Muscle layer of colon (tissue), 2 donors: ENCODE results near the gene SMC6.

Experiments used
- H3K27ac ChIP-seq: one replicate; pipeline ENCODE4 v1.7.0; 2013; ENCODE audit warnings: low read depth, mild to moderate bottlenecking, low read length, moderate library complexity
- H3K27me3 ChIP-seq, 2 donors: one replicate each; pipeline ENCODE4 v1.7.0; 2013; ENCODE audit warnings: low read length in 2 of 2, mild to moderate bottlenecking in 2 of 2; ENCODE audit not compliant: insufficient read depth in 2 of 2, control insufficient read depth in 1 of 2
- H3K36me3 ChIP-seq: one replicate; pipeline ENCODE4 v1.7.0; 2013; ENCODE audit warnings: mild to moderate bottlenecking, low read length; ENCODE audit not compliant: insufficient read depth
- H3K4me1 ChIP-seq: one replicate; pipeline ENCODE4 v1.7.0; 2013; ENCODE audit warnings: mild to moderate bottlenecking, low read length; ENCODE audit not compliant: insufficient read depth
- H3K4me3 ChIP-seq, 2 donors: one replicate each; pipeline ENCODE4 v1.7.0; 2013; ENCODE audit warnings: low read length in 2 of 2, low read depth in 1 of 2, mild to moderate bottlenecking in 1 of 2, moderate library complexity in 1 of 2
- H3K9ac ChIP-seq: one replicate; pipeline ENCODE4 v1.7.0; 2013; ENCODE audit warnings: low read length
- H3K9me3 ChIP-seq: one replicate; pipeline ENCODE4 v1.7.0; 2013; ENCODE audit warnings: mild to moderate bottlenecking, low read length
- donor health status: abdominal sarcoma.
- donor health status: Adenocarcinoma of cecum.

SMC6 gene

DNA sequence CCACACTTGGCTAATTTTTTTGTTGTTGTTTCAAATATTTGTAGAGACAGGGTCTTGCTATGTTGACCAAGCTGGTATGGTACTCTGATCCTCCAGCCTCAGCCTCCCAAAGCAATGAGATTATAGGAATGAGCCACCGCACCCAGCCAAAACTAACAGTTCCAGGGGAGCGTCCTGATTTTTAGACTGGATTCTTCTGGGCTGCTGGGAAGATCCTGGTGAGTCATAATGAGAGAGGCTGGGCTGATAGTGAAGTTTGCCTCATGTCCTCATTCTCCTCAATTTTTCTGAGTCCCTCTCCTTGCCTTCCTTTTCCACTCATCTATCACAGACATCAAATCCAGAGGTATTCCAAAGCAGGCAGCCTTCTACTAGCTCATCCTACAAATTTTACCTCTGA, 131.8 kb downstream of the SMC6 start:
- H3K27me3 ChIP-seq = no peaks in the 10 kb centered on the region
- H3K4me3 ChIP-seq = no peak overlapping the region
- no peaks in the 10 kb centered on the region for H3K4me1 ChIP-seq
- no peak overlapping the region for H3K27ac ChIP-seq
- no peak overlapping the region for H3K9ac ChIP-seq
- H3K9me3 ChIP-seq = no peaks in the 10 kb centered on the region
- no peaks in the 10 kb centered on the region for H3K36me3 ChIP-seq

DNA sequence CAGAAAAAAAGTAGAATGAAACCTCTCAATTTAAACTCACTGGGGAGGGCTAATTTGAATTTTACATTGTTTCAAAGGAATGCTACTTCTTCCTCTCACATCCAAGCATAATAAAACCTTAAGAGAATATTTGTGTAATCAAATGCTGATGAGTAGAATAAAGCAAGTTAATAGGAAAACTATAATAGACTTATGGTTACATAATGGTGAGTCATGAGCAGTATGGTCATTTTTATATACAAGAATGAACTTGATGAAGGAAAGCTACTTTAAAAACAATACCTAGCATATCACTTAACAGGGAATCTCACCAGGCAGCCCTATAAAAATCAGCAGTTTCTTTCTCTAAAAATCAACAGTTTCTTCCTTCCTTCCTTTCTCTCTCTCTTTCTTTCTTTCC, 132.8 kb downstream of the SMC6 start:
- H3K27ac ChIP-seq = no peak overlapping the region
- no peak overlapping the region for H3K4me3 ChIP-seq
- H3K9ac ChIP-seq = no peak overlapping the region
- no peaks in the 10 kb centered on the region for H3K9me3 ChIP-seq
- no peaks in the 10 kb centered on the region for H3K36me3 ChIP-seq
- H3K4me1 ChIP-seq = no peaks in the 10 kb centered on the region
- H3K27me3 ChIP-seq = no peaks in the 10 kb centered on the region

DNA sequence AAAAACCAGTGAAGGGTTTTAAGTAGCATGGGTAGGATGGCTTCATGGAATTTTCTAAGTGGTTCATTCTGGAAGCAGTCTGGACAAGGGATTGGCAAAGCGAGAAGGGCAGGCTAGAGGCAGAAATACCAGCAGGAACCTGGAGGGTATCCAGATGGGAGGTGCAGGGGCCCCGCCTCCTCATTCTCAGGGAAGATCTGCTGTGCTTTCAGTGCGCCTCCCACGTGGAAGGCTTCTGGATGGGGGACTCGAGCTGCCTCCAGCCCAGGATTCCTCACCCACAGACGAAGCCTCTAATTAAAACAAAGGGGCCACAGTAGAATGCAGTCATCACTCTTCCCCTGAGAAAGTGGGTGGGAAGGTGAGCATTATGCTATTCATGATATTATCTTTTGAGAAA, 133.3 kb downstream of the SMC6 start:
- H3K9ac ChIP-seq = no peak overlapping the region
- H3K27ac ChIP-seq = no peak overlapping the region
- H3K36me3 ChIP-seq = no peaks in the 10 kb centered on the region
- H3K4me3 ChIP-seq = no peak overlapping the region
- H3K9me3 ChIP-seq = no peaks in the 10 kb centered on the region
- no peaks in the 10 kb centered on the region for H3K4me1 ChIP-seq
- no peaks in the 10 kb centered on the region for H3K27me3 ChIP-seq

DNA sequence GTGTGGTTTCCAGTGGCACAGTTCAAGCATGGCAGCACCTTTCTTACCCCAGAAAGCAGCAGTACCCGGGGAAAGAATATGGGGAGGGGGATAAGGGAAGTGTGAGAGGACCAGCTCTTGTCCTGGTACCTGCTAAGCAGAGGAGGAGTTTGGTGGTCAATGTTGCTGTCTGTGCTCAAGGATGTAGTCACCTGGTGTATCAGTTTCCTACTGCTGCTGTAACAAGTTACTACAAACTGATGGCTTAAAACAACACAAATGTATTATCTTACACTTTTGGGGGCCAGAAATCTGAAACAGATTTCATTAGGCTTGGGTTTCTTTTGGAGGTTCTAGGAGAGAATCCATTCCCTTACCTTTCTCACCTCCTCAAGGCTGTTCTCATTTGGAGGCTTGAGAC, 135.7 kb downstream of the SMC6 start:
- no peaks in the 10 kb centered on the region for H3K27me3 ChIP-seq

DNA sequence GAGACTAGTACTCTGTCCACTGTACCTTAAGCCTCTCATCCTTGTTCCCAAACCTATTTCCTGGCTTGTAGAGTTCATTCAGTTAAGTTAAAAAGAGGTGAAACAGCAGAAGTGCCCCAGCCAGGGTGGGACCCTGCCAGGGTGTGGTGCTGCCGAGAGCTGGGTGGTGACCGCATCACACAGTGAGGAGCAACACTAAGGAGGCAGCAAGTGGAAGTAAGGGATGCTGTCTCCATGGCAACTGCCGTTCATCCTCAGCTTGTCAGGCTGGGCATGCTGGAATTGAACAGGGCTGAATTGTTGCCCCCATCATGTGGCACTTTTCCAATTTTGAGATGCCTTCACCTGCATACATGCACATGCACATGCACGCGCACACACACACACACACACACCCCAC, 136.1 kb downstream of the SMC6 start:
- H3K36me3 ChIP-seq = no peaks in the 10 kb centered on the region
- no peak overlapping the region for H3K9ac ChIP-seq

More for the DNA sequence above, 135.7 kb downstream of the SMC6 start:
- Histone ChIP-seq H3K27ac (no peak overlapping the region), H3K4me3 (no peak overlapping the region), H3K36me3 (no peaks in the 10 kb centered on the region), H3K9me3 (no peaks in the 10 kb centered on the region), H3K4me1 (no peaks in the 10 kb centered on the region), H3K9ac (no peak overlapping the region)

DNA sequence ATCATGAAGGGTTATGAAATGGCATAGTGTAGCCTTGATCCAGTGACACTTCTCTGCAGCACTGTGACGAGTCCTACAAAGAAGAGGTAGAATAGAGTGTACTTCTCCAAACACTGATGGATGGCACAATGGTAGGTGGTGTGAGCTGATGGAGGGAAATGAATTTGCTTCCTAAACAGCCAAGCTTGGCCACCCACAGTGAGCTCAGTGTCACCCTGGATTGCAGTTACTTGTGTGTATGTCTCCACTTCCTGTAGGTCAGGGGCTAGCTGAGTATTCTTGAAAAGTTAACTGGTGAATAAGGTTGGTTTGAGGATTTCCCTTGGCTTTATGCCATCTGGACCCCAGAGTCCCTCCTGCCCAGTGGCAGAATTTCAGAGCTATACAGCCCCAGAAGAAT, 137.2 kb downstream of the SMC6 start:
- no peaks in the 10 kb centered on the region for H3K9me3 ChIP-seq
- H3K27me3 ChIP-seq = no peaks in the 10 kb centered on the region
- no peak overlapping the region for H3K4me3 ChIP-seq
- no peak overlapping the region for H3K9ac ChIP-seq
- H3K27ac ChIP-seq = no peak overlapping the region
- H3K36me3 ChIP-seq = no peaks in the 10 kb centered on the region
- no peaks in the 10 kb centered on the region for H3K4me1 ChIP-seq

More for the DNA sequence above, 136.1 kb downstream of the SMC6 start:
- Histone ChIP-seq H3K4me3 (no peak overlapping the region), H3K9me3 (no peaks in the 10 kb centered on the region), H3K27ac (no peak overlapping the region), H3K27me3 (no peaks in the 10 kb centered on the region), H3K4me1 (no peaks in the 10 kb centered on the region)

DNA sequence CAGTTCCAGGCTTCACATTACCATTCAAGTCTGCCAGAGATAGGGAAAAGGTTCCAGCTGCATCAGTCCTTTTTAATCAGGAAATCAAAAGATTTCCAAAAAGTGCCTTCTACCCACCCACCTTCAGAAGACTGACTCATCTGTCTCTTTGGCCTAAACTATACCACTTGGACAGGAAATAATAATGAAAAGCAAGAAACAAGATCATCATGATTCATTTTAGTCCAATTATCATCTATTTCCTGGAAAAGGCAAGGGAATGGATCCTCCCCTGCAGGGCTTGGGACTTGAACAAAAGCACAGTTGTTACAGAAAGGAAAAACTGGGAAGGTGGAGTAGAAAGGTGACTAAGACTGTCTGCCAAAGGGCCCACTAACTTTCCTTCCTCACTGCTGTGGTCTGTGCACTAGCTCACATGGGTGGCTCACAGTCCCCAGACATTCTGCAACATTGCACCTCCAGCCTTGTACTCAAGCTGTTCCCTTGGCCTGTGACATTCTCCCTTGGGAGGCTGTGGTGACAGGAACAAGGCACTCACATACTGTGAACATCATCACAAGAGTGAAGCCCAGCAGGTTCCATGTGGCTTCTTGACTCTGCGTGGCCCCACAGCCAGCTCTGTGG, 137.8 kb downstream of the SMC6 start:
- H3K9ac ChIP-seq = no peak overlapping the region

DNA sequence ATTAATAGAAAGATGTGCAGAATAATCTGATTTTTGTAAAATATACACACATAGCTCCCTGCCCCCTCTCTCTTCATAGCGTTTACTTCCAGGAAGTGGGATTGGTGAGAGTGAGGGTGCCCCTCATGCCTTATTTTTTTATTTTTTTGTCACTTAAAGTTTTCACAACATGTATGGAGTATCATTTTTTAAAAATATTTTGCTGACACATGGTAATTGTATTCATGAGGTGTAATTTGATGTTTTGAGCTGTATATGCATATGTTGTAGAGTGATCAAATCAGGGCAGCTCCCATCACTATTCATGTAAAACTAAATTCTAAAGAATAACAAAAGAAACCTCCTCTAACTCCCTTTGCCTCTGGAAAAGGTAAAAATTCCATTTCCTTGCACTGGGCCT, 138.5 kb downstream of the SMC6 start:
- Histone ChIP-seq H3K9ac (no peak overlapping the region), H3K9me3 (no peaks in the 10 kb centered on the region), H3K4me3 (no peak overlapping the region), H3K36me3 (no peaks in the 10 kb centered on the region), H3K27ac (no peak overlapping the region), H3K27me3 (no peaks in the 10 kb centered on the region), H3K4me1 (no peaks in the 10 kb centered on the region)

More for the DNA sequence above, 137.8 kb downstream of the SMC6 start:
- Histone ChIP-seq H3K27me3 (no peaks in the 10 kb centered on the region), H3K27ac (no peak overlapping the region), H3K9me3 (no peaks in the 10 kb centered on the region), H3K36me3 (no peaks in the 10 kb centered on the region), H3K4me1 (no peaks in the 10 kb centered on the region), H3K4me3 (no peak overlapping the region)

DNA sequence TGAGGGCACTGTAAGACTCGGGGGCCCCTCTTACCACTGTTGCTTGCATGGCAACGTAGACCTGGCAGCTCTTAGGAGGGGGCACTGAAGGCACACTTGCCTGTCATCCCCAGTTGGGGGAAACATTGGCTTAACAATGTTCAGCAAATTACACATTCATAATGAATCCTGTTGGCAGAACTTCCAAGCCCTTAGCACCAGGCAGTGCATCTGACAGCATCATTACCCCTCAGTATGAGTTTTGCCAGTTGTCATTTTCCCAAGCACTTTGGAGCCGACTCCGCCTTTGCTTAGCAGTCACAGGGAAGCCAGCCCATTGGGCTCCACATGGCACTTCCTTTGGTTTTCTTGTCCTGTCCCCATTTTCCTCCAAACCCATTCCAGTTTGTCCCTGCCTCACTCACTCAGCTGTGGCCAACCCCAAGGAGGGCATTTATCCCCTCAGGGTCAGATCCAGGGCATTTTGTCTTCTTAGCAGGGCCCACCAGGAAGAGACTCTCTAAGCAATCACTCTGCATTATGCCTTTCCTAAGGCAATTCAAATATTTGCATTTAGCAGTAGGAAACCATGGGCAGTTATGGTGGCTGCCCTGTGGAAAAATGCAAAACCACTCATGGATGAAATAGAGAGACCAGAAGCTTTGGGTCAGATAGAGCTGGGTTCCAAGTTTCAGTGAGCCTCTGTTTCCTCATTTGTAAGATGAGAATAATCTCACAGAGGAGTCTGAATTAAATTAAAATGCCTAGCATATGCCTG, 139.3 kb downstream of the SMC6 start:
- no peaks in the 10 kb centered on the region for H3K9me3 ChIP-seq
- H3K36me3 ChIP-seq = no peaks in the 10 kb centered on the region
- no peaks in the 10 kb centered on the region for H3K27me3 ChIP-seq
- H3K4me1 ChIP-seq = no peaks in the 10 kb centered on the region
- no peak overlapping the region for H3K27ac ChIP-seq
- no peak overlapping the region for H3K9ac ChIP-seq
- H3K4me3 ChIP-seq = no peak overlapping the region
